ENCODE measurements around the gene AHCTF1.
"Not testable (repeated sequence)": the region's sequence is repeated elsewhere in the genome, so short reads cannot be mapped to it uniquely, and the experiment has no call there.

AHCTF1 gene

DNA sequence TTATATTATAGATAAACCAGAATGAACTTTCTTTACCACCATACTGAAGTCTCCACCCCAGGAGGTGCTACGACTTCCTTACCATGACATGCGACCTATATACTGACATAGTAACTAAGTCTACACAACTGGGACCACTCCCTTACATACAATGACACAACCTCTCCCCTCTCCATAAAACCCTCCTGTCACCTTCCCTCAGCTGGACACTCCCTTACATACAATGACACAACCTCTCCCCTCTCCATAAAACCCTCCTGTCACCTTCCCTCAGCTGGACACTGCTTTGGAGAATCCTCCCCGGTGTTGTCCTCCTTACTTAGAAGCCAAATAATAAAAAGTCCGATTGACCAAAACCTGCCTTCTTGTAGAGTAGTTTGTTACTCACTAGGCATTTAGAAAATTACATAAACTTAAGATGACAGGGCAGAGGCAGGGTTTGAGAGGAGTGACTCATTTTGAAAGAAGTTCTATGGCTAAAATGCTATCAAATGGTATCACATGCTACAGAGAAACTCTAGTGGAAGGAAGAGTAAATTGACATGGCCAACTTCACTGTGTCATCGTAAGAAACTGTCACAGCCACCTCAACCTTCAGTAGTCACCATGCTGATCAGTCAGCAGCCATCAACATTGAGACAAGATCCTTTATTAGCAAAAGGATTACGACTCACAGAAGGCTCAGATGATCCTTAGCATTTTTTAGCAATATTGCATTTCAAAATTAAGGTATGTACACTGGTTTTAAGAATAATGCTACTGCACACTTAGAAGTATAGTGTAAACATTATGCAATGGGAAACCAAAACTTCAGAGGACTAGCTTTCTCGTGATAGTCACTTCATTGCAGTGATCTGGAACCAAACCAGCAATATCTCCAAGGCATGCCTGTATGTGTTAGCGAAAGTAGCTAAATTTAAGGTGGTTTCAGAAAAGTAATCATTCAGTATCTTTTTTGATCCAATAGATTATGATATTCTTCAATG lies 56.4 kb downstream of the AHCTF1 start:
- peaks cover 67% of the 10 kb centered on the region for H3K36me3 ChIP-seq (replicated peaks; ENCODE audit: low read depth, low read length)
- no peaks in the 10 kb centered on the region for H3K27me3 ChIP-seq (ENCODE audit: low read depth, low read length)
- H3K79me2 ChIP-seq (ENCODE audit: low read length): peaks cover 57% of the 10 kb centered on the region
- no peak overlapping the region for H3K9ac ChIP-seq (ENCODE audit: low read length)
- H2AFZ ChIP-seq (ENCODE audit: low read depth, low read length): no peak overlapping the region
- no peak overlapping the region for H3K4me2 ChIP-seq (ENCODE audit: low read length)
- peaks cover 10% of the 10 kb centered on the region; the same call in 1 of the 2 replicates for H4K20me1 ChIP-seq (ENCODE audit: insufficient read depth, low read length)
- H3K9me3 ChIP-seq (ENCODE audit: insufficient read depth, low read length): no peaks in the 10 kb centered on the region
- H3K4me1 ChIP-seq (ENCODE audit: low read length): peaks cover 15% of the 10 kb centered on the region
- no peak for TF ChIP-seq EZH2phosphoT487 (IDR thresholded peaks at IDR 0.05; ENCODE audit: low read depth)
- TF ChIP-seq, protein P1, sequence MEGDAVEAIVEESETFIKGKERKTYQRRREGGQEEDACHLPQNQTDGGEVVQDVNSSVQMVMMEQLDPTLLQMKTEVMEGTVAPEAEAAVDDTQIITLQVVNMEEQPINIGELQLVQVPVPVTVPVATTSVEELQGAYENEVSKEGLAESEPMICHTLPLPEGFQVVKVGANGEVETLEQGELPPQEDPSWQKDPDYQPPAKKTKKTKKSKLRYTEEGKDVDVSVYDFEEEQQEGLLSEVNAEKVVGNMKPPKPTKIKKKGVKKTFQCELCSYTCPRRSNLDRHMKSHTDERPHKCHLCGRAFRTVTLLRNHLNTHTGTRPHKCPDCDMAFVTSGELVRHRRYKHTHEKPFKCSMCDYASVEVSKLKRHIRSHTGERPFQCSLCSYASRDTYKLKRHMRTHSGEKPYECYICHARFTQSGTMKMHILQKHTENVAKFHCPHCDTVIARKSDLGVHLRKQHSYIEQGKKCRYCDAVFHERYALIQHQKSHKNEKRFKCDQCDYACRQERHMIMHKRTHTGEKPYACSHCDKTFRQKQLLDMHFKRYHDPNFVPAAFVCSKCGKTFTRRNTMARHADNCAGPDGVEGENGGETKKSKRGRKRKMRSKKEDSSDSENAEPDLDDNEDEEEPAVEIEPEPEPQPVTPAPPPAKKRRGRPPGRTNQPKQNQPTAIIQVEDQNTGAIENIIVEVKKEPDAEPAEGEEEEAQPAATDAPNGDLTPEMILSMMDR (IDR thresholded peaks at IDR 0.05; ENCODE audit: low read depth, low read length): no peak
- H3K27ac ChIP-seq (ENCODE audit: low read length): 0 out of 2 replicates have a peak overlapping the region, but pooled peaks have one; percentile 28
- no peak overlapping the region for H3K4me3 ChIP-seq (ENCODE audit: low read length)

DNA sequence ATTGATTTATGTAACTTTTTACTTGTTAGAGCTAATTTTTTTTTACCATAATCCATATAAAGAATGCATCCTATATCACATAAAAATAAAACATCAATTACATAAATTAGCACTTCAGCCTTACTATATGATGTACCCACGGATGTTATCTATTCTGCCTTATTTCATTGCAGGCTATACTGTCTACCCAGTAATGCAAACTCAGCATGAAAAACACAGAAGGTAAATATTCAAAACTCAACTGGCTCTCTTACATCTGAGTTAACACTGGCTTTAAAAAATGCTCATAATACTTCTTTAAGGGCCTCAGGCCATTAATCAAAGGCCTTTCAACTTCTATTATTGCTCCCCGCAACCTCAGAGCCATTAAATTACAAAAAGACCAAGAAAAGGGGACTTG lies 65.8 kb downstream of the AHCTF1 start:
- peaks cover 52% of the 10 kb centered on the region for H3K36me3 ChIP-seq (replicated peaks; ENCODE audit: low read depth, low read length)
- H4K20me1 ChIP-seq (ENCODE audit: insufficient read depth, low read length): no peaks in the 10 kb centered on the region
- H3K27me3 ChIP-seq (ENCODE audit: low read depth, low read length): no peaks in the 10 kb centered on the region
- H3K9ac ChIP-seq (ENCODE audit: low read length): no peak overlapping the region
- H3K4me1 ChIP-seq (ENCODE audit: low read length): no peaks in the 10 kb centered on the region
- no peak overlapping the region for H3K27ac ChIP-seq (ENCODE audit: low read length)
- TF ChIP-seq, protein P1 (IDR thresholded peaks at IDR 0.05; ENCODE audit: low read depth, low read length): no peak
- TF ChIP-seq EZH2phosphoT487 (IDR thresholded peaks at IDR 0.05; ENCODE audit: low read depth): no peak
- no peak overlapping the region for H3K4me2 ChIP-seq (ENCODE audit: low read length)
- no peaks in the 10 kb centered on the region for H3K9me3 ChIP-seq (ENCODE audit: insufficient read depth, low read length)
- no peak overlapping the region for H3K4me3 ChIP-seq (ENCODE audit: low read length)
- peaks cover 8% of the 10 kb centered on the region for H3K79me2 ChIP-seq (ENCODE audit: low read length)
- no peak overlapping the region for H2AFZ ChIP-seq (ENCODE audit: low read depth, low read length)

DNA sequence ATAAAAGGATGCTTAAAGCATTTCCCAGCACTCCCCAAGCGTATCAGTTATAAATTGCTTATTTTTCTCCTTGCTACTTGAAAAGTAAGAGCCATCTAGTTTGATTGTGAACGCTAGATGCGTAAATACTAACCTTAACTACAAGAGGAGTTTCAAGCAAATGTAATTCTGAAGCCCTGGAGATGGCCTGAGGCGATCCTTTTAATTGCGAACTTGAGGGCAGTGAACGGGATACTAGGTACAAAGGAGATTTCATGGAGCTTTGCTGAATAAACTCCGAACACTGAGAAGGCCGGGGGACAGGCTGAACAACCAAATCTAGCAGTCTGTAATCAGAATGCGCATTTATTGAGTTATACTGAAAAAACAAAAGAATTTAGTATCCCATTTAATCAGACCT lies 68.0 kb downstream of the AHCTF1 start:
- H3K27ac ChIP-seq (ENCODE audit: low read length); H3K4me3 ChIP-seq (ENCODE audit: low read length); H3K79me2 ChIP-seq (ENCODE audit: low read length); H3K4me2 ChIP-seq (ENCODE audit: low read length); H3K27me3 ChIP-seq (ENCODE audit: low read depth, low read length); H3K9me3 ChIP-seq (ENCODE audit: insufficient read depth, low read length); H3K4me1 ChIP-seq (ENCODE audit: low read length); H2AFZ ChIP-seq (ENCODE audit: low read depth, low read length); H4K20me1 ChIP-seq (ENCODE audit: insufficient read depth, low read length); H3K9ac ChIP-seq (ENCODE audit: low read length): not testable (repeated sequence)
- peaks cover 51% of the 10 kb centered on the region for H3K36me3 ChIP-seq (replicated peaks; ENCODE audit: low read depth, low read length)

DNA sequence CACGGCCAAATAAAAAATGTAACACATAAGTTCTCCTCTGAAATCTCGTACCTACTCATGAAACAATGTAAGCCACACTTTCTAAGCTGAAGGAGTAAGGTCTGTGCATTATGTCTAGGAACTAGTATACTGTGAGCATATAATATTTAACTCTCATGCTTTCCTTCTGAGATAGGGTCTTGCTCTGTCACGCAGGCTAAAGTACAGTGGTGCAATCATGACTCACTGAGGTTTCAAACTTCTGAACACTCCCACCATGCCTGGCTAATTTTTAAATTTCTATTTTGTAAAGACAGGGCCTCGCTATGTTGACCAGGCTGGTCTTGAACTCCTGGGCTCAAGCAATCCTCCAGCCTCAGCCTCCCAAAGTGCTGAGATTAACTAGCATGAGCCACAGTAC lies 71.3 kb downstream of the AHCTF1 start:
- no peak overlapping the region for H3K27ac ChIP-seq (ENCODE audit: low read length)
- H3K4me2 ChIP-seq (ENCODE audit: low read length): no peak overlapping the region
- no peak overlapping the region for H3K9ac ChIP-seq (ENCODE audit: low read length)
- no peaks in the 10 kb centered on the region for H3K27me3 ChIP-seq (ENCODE audit: low read depth, low read length)
- H3K4me3 ChIP-seq (ENCODE audit: low read length): no peak overlapping the region
- no peaks in the 10 kb centered on the region for H3K9me3 ChIP-seq (ENCODE audit: insufficient read depth, low read length)
- no peaks in the 10 kb centered on the region for H4K20me1 ChIP-seq (ENCODE audit: insufficient read depth, low read length)
- H3K79me2 ChIP-seq (ENCODE audit: low read length): no peaks in the 10 kb centered on the region
- H2AFZ ChIP-seq (ENCODE audit: low read depth, low read length): no peak overlapping the region
- no peak for TF ChIP-seq EZH2phosphoT487 (IDR thresholded peaks at IDR 0.05; ENCODE audit: low read depth)
- TF ChIP-seq, protein P1 (IDR thresholded peaks at IDR 0.05; ENCODE audit: low read depth, low read length): no peak
- H3K36me3 ChIP-seq (replicated peaks; ENCODE audit: low read depth, low read length): peaks cover 67% of the 10 kb centered on the region
- H3K4me1 ChIP-seq (ENCODE audit: low read length): no peaks in the 10 kb centered on the region

All from OCI-LY3 (cell line).